ENCODE measurements around the gene OGG1. TPM values are rescaled to one million over a fixed set of nuclear protein-coding genes. Genes with fewer than 3 reads are reported as not detected.

Gene OGG1
- total and polyA plus RNA-seq, 9 of the 15 experiments (the other 6 are each of a cell fraction or from before 2014, with no cell fraction given), result 6.6 to 33.0 (median 24.4) TPM

DNA sequence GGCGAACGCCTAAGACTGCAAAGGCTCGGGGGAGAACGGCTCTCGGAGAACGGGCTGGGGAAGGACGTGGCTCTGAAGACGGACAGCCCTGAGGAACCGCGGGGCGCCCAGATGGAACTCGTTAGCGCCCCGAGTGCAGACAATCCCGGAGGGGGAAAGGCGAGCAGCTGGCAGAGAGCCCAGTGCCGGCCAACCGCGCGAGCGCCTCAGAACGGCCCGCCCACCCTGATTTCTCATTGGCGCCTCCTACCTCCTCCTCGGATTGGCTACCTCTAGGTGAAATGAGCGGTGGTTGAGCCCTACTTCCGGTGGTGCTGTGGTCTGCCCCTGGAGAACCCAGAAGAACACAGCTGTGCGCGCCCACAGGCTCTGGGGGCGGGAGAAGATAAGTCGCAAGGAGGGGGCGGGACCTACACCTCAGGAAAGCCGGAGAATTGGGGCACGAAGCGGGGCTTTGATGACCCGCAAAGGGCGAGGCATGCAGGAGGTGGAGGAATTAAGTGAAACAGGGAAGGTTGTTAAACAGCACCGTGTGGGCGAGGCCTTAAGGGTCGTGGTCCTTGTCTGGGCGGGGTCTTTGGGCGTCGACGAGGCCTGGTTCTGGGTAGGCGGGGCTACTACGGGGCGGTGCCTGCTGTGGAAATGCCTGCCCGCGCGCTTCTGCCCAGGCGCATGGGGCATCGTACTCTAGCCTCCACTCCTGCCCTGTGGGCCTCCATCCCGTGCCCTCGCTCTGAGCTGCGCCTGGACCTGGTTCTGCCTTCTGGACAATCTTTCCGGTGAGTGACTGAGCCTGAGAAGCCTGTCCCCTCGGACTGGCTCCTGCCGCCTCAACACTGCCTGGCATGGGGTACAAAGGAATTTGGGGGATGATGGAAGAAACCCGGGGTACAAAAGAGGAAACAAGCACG is at the start of gene OGG1 (continued):
- TF ChIP-seq TEAD4 (IDR thresholded peaks at IDR 0.05; ENCODE audit: low read length), result peak; percentile 61
- TF ChIP-seq TEAD4 (CRISPR knock-in tag; IDR thresholded peaks at IDR 0.05; ENCODE audit: borderline replicate concordance), result no peak
- TF ChIP-seq ZNF436 (CRISPR knock-in tag; IDR thresholded peaks at IDR 0.05), result no peak
- peak; percentile 9; the same call in 1 of the 2 replicates for TF ChIP-seq ZBTB17 (CRISPR knock-in tag; IDR thresholded peaks at IDR 0.05)
- TF ChIP-seq, protein P1, sequence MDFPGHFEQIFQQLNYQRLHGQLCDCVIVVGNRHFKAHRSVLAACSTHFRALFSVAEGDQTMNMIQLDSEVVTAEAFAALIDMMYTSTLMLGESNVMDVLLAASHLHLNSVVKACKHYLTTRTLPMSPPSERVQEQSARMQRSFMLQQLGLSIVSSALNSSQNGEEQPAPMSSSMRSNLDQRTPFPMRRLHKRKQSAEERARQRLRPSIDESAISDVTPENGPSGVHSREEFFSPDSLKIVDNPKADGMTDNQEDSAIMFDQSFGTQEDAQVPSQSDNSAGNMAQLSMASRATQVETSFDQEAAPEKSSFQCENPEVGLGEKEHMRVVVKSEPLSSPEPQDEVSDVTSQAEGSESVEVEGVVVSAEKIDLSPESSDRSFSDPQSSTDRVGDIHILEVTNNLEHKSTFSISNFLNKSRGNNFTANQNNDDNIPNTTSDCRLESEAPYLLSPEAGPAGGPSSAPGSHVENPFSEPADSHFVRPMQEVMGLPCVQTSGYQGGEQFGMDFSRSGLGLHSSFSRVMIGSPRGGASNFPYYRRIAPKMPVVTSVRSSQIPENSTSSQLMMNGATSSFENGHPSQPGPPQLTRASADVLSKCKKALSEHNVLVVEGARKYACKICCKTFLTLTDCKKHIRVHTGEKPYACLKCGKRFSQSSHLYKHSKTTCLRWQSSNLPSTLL (IDR thresholded peaks at IDR 0.05), result peak; percentile 92
- peak; percentile 69; the same call in 1 of the 2 replicates for TF ChIP-seq PHF8 (IDR thresholded peaks at IDR 0.05; ENCODE audit: borderline replicate concordance, low read length)
- TF ChIP-seq, protein P2, sequence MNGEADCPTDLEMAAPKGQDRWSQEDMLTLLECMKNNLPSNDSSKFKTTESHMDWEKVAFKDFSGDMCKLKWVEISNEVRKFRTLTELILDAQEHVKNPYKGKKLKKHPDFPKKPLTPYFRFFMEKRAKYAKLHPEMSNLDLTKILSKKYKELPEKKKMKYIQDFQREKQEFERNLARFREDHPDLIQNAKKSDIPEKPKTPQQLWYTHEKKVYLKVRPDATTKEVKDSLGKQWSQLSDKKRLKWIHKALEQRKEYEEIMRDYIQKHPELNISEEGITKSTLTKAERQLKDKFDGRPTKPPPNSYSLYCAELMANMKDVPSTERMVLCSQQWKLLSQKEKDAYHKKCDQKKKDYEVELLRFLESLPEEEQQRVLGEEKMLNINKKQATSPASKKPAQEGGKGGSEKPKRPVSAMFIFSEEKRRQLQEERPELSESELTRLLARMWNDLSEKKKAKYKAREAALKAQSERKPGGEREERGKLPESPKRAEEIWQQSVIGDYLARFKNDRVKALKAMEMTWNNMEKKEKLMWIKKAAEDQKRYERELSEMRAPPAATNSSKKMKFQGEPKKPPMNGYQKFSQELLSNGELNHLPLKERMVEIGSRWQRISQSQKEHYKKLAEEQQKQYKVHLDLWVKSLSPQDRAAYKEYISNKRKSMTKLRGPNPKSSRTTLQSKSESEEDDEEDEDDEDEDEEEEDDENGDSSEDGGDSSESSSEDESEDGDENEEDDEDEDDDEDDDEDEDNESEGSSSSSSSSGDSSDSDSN (IDR thresholded peaks at IDR 0.05; ENCODE audit: borderline replicate concordance in 1 of 2, low read depth in 2 of 2, low read length in 2 of 2), result peak; percentile 53 to 94; a peak in 2 of 4 replicates
- TF ChIP-seq SAP30 (IDR thresholded peaks at IDR 0.05; ENCODE audit: borderline replicate concordance, insufficient read depth, low read depth, low read length, poor library complexity, severe bottlenecking), result peak; percentile 93
- TF ChIP-seq EWSR1 (IDR thresholded peaks at IDR 0.05; ENCODE audit: borderline replicate concordance, low read depth, partially characterized antibody), result no peak
- TF ChIP-seq GTF2A2 (tag; IDR thresholded peaks at IDR 0.05), result no peak
- peak; percentile 76 to 89 for TF ChIP-seq MNT (conservative IDR thresholded peaks at IDR 0.05)
- TF ChIP-seq ZBED1 (IDR thresholded peaks at IDR 0.05), result no peak
- TF ChIP-seq MTA3 (IDR thresholded peaks at IDR 0.05; ENCODE audit: borderline replicate concordance), result peak; percentile 59
- TF ChIP-seq ETV1 (tag; conservative IDR thresholded peaks at IDR 0.05; ENCODE audit: low read depth), result peak; percentile 92
- no peak for TF ChIP-seq ZNF274 (IDR thresholded peaks at IDR 0.05; ENCODE audit: borderline replicate concordance, low read depth, low read length)
- TF ChIP-seq MYNN (IDR thresholded peaks at IDR 0.05), result peak; percentile 61; the same call in 1 of the 2 replicates
- TF ChIP-seq MYNN (CRISPR knock-in tag; IDR thresholded peaks at IDR 0.05), result no peak
- peak; percentile 96 for TF ChIP-seq GABPA (tag; conservative IDR thresholded peaks at IDR 0.05; ENCODE audit: low read depth)
- TF ChIP-seq NCOA2 (IDR thresholded peaks at IDR 0.05; ENCODE audit: partially characterized antibody in 2 of 2), result no peak
- peak; percentile 57 for TF ChIP-seq CHD2 (IDR thresholded peaks at IDR 0.05; ENCODE audit: low read depth, low read length)
